HG03571 (cell line): Measurements from ENCODE around the gene SLC2A4.
"Not testable (repeated sequence)": the region's sequence is repeated elsewhere in the genome, so short reads cannot be mapped to it uniquely, and the experiment has no call there.

Experiments
- ATAC-seq: cut with Tn5 transposase; IDR thresholded peaks from one replicate; pipeline ENCODE4 v1.9.1; 2021; ENCODE audit not compliant: unreplicated experiment

Gene SLC2A4

GRCh38 chr17:7322520-7323194, 41.1 kb downstream of the SLC2A4 start:
- ATAC-seq = no peak

- ATAC-seq = no peak
Measured at GRCh38 chr17:7323731-7324437, 42.4 kb downstream of the SLC2A4 start.

GRCh38 chr17:7324438-7324779, 42.9 kb downstream of the SLC2A4 start:
- ATAC-seq = no peak

DNA sequence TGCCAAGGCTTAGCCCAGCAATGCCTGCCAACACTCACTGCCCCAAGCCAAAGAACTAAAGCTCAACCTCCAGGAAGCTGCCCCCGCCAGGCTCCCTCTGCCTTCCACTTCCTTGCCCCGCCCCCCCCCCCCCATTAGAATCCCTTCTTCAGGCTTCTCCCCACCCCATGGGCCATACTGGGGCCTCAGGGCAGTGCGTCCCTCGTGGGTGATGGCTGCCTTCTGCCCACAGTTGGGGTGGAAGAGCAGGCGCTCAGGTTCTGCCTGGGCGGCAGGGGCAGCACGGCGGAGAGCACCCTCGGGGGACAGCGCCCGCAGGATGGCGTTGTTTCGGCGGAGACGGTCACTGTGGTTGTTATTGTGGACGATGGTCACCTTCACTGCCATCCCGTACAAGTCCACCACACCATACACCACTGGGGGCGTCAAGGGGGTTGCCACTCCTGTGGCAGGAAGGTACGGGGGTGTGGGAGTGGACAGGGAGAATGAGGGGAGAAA, 43.6 kb downstream of the SLC2A4 start:
- ATAC-seq = no peak

- ATAC-seq = no peak
Measured at GRCh38 chr17:7326186-7326585, 44.7 kb downstream of the SLC2A4 start.

GRCh38 chr17:7327056-7327455, 45.5 kb downstream of the SLC2A4 start:
- ATAC-seq = no peak

DNA sequence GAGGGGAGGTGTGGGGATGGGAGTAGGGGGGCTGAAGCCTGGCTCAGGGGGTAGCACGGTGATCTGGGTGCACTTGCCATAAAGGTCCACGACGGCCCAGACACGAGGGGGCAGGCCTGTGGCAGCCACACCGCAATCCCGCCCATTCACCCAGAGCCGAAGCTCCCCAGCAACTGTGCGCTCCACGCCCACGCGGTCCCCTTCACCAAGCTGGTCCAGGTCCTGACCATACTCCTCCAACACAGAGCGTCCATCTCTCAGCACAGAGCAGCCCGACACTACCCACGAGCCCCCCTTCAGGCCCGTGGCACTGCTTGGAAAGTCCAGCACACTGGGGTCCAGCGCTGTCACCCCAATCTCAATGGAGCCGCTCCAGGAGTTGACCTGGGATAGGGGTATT, 46.0 kb downstream of the SLC2A4 start:
- no peak for ATAC-seq

DNA sequence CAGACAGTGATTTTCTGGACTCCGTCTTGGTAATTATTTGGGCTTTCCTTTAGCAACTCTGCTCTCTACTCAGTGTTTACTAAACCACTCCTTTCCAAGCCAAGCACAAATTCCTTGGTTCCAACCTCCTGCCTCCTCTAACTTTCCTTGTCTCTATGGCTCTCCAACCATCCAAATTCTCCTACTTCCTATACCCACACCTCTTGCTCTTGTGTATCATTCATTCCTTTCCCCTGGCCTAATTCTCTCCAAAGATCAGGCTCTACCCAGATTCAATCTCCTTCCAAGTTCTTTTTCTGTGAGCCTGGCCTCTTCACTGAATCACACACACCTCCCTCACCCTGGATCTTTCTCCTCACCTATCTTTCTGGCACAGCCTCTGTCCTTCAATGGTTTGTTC, 46.5 kb downstream of the SLC2A4 start:
- no peak for ATAC-seq

DNA sequence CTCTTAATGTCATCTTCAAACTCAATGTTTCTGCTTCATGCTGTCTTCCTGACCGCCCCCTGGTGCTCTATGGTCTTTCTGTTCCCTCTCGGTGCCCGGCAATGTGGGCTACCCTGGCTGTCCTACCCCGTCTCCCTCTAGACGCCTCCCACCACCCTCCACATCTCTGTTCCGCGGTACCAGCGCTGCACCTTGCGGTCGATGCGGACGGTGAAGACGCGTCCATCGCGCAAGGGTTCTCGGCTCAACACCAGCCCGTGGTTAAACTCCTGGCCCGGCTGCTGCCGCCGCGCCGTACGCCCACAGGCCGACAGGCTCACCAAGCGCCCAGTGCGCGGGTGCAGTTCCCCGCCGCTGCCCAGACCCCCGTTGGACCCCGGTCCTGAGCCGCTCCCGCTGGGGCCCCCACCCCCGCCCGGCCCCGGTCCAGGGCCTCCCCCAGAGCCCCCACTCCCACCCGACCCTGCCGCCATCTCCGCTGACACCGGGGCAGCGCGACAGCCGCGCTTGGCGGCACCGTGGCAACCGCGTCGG, 47.4 kb downstream of the SLC2A4 start, which contains the start of gene NEURL4:
Gene NEURL4, minus strand, starts transcription at position 496 of the 534 bp plus-strand sequence. Its CDS starts 23 bp downstream, at position 473.
- peak; percentile 3 for ATAC-seq

- ATAC-seq = peak; percentile 44
Measured at GRCh38 chr17:7329374-7329996, 48.0 kb downstream of the SLC2A4 start.

GRCh38 chr17:7329997-7330637, 48.6 kb downstream of the SLC2A4 start:
- ATAC-seq = peak; percentile 29

DNA sequence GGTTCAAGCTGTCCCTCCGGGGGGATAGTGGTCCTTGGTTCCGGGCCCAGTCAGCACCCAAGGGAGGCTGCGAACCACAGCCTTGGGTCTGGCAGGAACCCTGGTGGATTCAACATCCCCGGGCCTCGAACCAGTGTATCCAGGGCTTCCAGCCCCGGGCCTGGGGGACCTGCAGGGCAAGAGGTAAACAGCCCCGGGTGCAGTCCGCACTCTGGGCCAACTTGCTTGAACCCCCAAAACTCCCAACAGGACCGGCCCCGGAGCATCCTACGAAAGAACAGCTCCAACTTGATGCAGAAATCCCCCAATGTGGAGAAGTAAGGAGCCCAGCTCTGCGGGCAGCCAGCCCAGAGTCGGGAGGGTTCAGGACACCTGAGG, 49.1 kb downstream of the SLC2A4 start:
- ATAC-seq = no peak

GRCh38 chr17:7332111-7332510, 50.6 kb downstream of the SLC2A4 start:
- ATAC-seq = no peak

DNA sequence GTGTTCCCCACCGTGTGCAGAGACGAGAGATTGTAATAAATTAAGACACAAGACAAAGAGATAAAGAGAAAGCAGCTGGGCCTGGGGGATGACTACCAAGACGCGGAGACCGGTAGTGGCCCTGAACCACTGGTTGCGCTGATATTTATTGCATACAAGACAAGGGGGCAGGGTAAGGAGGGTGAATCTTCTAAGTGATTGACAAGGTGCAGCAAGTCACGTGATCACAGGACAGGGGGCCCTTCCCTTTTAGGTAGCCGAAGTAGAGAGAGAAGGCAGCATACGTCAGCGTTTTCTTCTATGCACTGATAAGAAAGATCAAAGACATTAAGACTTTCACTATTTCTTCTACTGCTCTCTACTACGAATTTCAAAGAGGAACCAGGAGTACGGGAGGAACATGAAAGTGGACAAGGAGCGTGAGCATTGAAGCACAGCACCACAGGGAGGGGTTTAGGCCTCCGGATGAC, 51.1 kb downstream of the SLC2A4 start:
- ATAC-seq = not testable (repeated sequence)

- ATAC-seq = no peak
Measured at GRCh38 chr17:7334938-7335538, 53.5 kb downstream of the SLC2A4 start.

- ATAC-seq = not testable (repeated sequence)
Measured at GRCh38 chr17:7335765-7336164, 54.2 kb downstream of the SLC2A4 start.

- ATAC-seq = no peak
Measured at GRCh38 chr17:7336240-7337175, 55.0 kb downstream of the SLC2A4 start, which contains the start of gene ACAP1. TSS of gene ACAP1 (plus strand) at chr17:7336529. CDS start at chr17:7336735, 206 bp downstream.

DNA sequence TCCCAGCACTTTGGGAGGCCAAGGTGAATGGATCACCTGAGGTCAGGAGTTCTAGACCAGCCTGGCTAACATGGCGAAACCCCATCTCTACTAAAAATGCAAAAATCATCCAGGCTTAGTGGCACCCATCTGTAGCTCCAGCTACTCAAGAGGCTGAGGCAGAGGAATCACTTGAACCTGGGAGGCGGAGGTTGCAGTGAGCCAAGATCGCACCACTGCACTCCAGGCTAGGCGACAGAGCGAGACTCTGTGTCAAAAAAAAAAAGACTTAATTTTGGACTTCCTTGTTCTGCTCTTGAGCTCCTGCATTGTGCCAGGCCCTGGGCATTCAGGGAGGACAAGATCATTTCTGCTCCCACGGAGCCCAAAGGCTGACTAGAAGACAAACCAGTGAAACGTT, 56.1 kb downstream of the SLC2A4 start:
- ATAC-seq = not testable (repeated sequence)
